ENCODE data around the gene MAP2. TPM values are rescaled to one million over a fixed set of nuclear protein-coding genes. Genes with fewer than 3 reads are reported as not detected.

MAP2 gene, protein sequence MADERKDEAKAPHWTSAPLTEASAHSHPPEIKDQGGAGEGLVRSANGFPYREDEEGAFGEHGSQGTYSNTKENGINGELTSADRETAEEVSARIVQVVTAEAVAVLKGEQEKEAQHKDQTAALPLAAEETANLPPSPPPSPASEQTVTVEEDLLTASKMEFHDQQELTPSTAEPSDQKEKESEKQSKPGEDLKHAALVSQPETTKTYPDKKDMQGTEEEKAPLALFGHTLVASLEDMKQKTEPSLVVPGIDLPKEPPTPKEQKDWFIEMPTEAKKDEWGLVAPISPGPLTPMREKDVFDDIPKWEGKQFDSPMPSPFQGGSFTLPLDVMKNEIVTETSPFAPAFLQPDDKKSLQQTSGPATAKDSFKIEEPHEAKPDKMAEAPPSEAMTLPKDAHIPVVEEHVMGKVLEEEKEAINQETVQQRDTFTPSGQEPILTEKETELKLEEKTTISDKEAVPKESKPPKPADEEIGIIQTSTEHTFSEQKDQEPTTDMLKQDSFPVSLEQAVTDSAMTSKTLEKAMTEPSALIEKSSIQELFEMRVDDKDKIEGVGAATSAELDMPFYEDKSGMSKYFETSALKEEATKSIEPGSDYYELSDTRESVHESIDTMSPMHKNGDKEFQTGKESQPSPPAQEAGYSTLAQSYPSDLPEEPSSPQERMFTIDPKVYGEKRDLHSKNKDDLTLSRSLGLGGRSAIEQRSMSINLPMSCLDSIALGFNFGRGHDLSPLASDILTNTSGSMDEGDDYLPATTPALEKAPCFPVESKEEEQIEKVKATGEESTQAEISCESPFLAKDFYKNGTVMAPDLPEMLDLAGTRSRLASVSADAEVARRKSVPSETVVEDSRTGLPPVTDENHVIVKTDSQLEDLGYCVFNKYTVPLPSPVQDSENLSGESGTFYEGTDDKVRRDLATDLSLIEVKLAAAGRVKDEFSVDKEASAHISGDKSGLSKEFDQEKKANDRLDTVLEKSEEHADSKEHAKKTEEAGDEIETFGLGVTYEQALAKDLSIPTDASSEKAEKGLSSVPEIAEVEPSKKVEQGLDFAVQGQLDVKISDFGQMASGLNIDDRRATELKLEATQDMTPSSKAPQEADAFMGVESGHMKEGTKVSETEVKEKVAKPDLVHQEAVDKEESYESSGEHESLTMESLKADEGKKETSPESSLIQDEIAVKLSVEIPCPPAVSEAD (N-terminal part only)
- 3.4 and 4.0 TPM in 2 replicates for total RNA-seq (2014; rRNA removed; shearing (Covaris generic))

DNA sequence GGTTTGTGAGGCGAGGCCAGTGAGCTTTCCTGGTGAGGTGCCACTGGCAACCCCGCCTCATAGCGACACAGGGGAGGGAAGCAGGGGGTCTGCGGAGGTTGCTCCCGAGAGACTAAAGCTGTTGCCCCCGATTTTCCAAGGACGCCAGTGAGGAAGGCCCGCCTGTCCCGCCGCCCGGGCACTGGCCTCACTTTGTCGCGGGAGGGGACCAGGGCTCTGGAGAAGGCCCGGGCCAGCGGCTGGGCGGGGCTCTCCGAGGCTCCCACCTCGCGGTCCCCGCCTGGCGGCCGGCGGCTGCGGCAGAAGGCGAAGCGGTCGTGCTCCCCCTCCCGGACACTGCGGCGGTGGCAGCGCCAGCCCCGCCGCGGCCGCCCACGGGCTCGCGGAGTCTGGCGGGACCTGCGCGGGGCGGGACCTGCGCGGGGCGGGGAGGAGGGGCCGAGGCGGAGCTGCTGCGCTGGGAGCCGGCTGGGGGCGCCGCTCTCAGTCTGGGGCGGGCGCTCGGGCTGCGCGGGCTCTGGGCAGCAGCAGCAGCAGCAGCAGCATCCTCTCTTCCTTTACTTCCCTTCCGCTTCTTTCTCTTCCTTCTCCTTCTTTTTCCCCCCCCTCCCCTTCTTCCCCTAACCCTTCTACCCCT is at the start of gene MAP2:
MAP2 (plus strand) TSS at position 486 of the 637 bp plus-strand sequence. CDS start 229,124 bp downstream, outside the sequence.
- DNase-seq (ENCODE audit: low read depth): peak; percentile 75

DNA sequence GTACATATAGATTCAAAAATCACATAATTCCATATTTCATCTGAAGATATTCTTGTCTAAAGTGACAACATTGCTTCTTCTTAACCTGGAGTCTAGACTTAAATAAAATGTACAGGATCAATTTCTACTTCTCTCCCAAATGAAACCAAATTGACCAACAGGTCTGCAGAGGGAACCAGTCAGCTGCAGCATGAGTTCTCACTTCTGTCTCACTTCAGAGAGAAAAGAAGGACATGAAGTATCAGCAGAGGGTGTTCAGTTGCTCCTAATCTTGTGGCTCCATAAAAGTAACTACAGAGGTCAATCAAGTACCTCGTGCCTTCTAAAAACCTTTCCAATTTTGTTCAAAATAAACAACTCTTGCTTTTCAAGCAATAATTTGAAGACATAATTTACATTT is 47.2 kb upstream of the MAP2 start:
- no peak for DNase-seq (ENCODE audit: low read depth)

DNA sequence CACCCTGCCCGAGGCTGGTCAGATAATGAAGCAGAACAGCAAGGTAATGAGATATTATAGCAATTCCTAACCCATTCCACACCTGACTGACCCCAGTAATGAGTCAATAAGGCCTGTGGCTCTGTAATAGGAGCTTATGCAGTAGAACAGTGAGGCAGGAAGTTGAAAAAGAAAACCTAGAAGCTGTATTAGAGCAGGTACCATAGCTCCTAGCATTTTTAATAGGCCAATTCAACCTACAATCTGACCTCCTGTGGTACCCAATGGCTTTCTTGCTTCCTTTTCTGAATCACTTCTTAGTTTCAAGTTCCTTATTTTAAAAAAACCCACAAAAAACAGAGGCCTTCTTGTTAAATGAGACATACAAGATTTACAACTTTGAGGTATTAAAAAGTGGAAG is 43.6 kb upstream of the MAP2 start:
- DNase-seq (ENCODE audit: low read depth): peak; percentile 50

DNA sequence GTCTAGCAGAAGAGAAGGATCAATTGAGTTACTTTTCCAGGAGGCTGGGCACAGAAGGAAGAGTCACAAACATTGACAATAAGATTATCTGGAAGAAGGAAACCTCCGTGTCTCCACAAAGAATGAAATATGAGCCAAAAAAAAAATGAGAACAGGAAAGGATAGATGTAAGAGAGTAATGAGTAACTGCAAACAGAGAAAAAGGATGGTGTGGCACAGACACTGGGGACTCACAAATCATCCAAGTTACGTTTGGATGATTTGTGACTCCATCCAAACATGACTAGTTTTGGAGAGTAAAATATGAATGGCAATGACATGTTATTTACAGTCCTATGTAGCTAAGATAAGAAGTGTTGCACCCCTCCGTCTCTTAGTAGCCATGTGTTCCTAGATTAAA is 42.8 kb upstream of the MAP2 start:
- DNase-seq (ENCODE audit: low read depth): no peak

DNA sequence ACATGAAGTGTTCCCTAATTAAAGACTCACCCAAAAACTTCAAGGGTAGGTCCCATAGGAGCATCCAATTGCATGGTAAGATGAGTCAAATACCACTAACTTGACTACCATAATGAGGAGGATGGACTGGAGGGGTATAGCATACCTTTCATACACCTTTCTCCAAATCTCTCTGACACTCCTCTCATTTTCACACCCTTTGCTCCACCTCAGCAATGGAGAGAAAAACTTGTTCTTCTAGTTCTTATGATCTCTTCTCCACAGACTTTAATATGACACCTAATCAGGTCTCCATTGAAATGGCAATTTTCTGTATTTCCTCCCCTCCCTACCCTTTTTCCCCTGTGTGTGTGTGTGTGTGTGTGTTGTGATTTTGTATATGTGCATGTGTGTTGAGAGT is 41.1 kb upstream of the MAP2 start:
- DNase-seq (ENCODE audit: low read depth): no peak

DNA sequence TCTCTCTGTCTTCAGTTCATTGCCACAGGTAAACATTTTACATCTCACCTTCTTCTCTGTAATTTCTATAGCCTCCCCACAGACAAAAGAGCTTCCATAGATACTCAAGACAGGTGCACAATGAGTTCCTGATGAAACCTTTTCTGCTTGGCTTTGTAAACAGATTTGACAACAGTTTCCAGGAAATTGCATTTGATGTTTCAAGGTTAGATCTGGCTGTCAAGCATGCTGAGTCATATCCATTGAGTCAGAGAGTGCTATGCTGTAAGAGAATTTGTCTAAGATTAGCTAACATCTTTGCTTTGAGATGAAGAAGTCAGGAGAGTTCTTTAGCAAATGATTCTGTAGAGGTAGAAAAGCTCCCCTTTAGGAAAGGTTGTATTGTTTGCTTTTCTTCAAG is 40.6 kb upstream of the MAP2 start:
- DNase-seq (ENCODE audit: low read depth): peak; percentile 86

DNA sequence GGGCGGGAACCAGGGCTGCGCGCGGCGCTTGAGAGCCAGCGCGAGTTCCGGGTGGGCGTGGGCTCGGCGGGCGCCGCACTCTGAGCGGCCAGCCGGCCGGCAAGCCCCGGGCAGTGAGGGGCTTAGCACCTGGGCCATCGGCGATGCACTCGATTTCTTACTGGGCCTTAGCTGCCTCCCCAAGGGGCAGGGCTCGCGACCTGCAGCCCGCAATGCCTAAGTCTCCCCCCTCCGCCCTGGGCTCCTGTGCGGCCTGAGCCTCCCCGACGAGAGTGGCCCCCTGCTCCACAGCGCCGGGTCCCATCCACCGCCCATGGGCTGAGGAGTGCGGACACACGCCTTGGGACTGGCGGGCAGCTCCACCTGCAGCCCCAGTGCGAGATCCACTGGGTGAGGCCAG is 36.5 kb upstream of the MAP2 start:
- DNase-seq (ENCODE audit: low read depth): no peak

DNA sequence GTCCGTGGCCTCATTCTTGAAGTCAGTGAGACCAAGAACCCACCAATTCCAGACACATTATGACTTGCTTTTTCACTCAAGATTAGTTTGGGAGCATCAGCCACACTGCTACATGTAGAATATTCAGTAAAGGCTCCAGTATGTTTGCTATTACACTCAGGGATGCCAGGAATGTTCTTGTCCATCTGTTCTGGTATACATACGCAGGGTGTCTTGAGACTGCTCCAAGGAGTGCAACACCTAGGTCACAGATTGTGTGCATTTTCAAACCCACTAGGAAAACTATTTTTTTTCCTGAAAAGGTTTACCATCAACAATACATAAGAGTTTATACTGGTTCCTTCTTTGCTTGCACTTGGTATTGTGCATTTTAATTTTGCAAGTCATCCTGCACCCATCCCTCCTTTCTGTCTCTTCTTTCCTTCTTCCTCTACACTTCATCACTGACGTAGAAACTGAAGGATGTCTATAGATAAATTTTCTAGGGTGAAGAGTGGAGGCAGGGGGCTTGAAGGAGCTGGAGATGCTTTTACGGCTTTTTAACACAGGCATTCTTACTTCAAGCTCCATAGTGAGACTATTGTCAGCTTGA is 35.3 kb upstream of the MAP2 start:
- DNase-seq (ENCODE audit: low read depth): no peak

DNA sequence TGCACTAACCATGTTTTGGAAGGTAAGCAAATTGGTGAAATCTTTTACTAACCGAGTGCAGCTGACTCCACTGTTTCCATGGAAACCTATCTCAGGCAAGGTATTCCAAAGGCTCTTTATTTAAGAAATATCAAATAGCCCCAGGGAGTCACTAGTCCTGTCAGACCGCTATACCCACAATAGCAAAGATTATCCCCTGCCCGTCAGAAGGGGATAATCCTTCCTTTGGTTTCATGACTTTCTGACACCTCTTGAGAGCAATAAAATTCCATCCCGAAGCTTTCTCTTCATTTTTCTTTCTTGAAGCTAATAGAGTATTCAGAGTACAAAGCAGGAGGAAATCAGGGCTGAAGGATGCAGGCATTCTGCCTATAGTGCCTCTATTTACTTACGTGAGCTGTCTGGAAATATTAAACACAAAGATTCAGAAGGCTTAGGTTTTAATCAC is 34.7 kb upstream of the MAP2 start:
- DNase-seq (ENCODE audit: low read depth): peak; percentile 58

DNA sequence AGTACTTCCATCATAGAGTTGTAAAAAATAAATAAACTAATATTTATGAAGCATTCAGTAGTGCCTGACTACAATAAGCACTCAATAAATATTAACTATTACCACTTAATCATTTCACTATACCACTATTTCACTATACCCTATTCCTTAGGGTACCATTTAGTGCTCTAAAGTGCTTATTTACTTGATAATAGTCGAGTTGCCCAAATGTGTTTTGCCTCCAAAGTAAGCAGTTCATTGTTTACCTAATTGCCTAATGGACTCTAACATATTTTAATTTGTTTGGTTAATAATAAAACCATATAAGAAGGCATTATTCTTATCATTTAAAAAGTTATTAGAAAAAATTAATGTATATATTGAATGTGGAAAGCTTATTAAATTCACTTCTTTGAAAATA is 33.0 kb upstream of the MAP2 start:
- DNase-seq (ENCODE audit: low read depth): no peak

DNA sequence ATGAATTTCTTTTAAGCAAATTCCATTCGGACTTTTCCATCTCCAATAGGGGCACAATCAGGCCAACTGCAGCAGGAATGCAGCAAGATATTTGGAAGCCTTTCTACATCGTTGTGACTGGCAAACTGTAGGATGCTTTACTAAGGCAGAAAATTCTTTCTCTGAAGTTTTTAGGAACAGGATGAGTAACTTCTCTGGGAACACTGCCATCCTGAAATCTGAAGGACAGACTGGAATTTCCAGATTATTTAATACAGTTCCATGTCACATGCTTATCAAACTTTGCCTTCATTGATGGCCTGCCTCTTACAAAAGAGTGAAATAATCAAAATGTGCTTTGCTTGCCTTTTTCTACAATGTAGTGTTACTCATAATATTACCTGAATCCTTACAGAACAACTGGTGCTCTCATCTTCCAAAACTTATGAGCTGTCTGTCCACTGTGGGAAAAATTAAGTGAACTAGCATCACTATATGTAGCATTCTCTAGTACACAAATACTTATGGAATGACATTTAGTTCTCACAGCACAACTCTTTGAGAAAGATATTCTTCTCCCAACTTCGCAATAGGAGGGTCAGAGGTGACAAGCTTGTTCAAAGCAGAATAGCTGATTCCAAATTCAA is 32.0 kb upstream of the MAP2 start:
- peak; percentile 81 for DNase-seq (ENCODE audit: low read depth)

DNA sequence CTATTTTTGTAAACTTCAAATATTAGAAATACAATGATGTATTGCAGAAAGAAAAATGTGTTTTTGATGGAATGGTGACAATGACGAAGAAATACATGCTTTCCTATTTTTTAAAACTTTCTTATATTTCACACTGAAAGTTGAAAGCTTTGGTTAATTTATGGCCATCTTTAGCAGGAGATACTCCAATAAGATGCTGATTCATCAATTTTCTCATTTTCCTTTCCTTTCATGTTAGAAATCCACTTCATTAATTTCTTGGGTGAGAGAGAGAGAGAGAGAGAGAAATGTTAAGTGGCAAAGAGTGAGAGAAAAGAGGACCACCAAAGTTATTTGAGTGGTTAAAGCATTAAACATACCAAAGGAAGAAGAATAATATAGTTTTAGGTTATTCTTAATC is 28.6 kb upstream of the MAP2 start:
- no peak for DNase-seq (ENCODE audit: low read depth)

DNA sequence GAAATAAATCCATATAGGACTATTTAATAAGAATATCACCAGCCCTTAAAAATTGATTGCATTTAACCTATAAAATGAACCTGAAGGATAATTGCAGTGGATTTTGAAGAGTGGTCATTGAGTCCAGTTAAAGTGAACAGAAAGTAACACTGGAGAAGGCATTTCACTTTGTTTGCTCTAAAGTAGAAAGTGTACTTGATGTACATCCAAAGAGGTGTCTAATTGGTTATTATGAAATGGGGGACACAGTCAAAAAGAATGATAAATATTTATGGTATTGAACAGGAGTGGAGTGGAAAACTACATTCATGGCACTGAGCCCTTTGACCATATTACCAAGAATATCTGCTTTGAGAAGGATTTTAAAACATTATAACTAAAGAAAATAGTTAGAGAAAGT is 28.2 kb upstream of the MAP2 start:
- DNase-seq (ENCODE audit: low read depth): no peak

DNA sequence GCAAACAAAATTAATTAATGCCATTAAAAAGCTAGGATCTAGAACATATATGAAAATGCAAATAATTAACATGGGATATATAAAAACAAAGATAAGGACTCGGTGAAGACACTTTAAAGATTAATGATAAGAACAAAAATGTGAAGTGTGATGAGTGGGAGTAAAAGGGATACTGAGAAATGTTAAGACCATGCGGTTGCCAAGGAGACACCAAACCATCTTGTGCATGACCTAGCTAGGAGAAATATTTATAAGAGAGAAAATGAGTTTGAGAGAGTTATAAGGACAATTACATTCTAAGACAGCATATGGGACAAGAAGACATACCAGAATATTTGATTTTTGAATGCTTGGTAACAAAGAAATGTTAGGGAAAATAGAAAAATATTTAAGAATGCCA is 25.4 kb upstream of the MAP2 start:
- DNase-seq (ENCODE audit: low read depth): no peak

DNA sequence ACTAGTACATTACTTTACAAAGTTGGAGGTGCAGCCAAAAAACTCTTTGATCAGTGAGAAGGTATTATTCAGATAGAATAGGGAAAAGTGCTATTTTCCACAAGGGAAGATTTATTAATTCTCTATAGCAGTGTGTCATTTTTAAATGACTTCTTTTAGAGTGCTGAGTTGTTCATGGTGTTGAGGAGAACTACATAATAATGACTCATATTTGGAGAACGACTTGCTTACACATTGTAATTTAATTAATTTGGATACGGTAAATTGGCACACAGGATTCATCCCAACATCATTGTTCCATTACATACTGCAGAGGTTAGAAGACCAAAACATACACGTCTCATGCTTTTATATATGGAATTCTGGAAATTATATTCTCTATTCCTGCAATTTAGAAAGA is 22.1 kb upstream of the MAP2 start:
- DNase-seq (ENCODE audit: low read depth): peak; percentile 4

DNA sequence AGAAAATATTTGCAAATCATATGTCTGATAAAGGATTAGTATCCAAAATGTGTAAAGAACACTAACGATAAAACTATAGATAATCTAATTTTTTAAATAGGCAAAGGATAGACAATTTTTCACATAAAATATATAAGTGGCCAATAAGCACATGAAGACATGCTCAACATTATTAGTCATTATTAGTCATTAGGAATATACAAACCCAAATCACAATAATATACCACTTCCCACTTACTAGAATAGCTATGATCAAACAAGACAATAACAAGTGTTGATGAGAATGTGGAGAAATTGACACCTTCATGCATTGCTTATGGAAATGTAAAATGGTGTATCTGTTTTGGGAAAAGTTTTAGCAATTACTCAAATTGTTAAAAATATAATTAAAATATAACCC is 12.6 kb upstream of the MAP2 start:
- no peak for DNase-seq (ENCODE audit: low read depth)

DNA sequence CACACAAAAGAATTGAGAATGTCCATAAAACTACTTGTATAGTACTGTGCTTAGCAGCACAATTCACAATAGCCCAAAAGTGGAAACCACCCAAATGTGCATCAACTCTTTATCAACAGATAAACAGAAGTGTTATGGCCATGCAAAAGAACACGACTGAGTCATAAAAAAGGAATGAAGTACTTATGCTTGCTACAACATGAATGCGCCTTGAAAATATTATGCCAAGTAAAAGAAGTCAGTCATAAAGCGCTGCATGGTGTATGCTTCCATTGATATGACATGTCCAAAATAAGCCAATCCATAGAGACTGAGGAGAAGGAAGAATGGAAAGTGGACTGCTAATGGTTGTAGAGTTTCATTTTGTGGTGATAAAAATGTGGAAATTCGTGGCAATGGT is 12.1 kb upstream of the MAP2 start:
- peak; percentile 3 for DNase-seq (ENCODE audit: low read depth)

DNA sequence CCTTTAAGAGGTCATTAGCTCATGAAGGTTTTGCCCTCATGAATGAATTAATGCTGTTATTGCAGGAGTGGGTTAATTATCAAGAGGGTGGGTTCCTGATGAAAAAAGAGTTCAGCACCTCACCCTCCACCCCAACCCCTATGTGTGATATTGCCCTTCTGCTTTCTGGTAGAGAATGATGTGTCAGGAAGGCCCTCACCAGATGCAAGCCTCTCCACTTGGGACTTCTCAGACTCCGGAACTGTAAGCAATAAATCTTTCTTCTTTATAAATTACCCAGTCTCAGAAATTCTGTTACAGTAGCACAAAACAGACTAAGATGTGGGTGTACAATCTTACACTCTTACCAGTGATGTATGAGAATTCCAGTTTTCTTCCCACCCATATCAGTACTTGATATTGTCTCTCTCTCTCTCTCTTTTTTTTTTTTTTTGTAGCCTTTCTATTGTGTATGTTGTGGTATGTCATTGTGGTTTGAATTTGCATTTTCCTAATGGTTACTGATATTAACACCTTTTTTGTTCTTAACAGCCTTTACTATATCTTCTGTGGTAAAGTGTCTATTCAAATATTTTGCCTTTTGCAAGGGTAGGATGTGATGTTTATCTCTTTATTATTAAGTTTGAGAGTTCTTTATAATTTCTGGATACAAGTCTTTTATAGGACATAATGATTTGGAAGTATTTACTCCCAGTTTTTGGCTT is 10.4 kb upstream of the MAP2 start:
- DNase-seq (ENCODE audit: low read depth): no peak

DNA sequence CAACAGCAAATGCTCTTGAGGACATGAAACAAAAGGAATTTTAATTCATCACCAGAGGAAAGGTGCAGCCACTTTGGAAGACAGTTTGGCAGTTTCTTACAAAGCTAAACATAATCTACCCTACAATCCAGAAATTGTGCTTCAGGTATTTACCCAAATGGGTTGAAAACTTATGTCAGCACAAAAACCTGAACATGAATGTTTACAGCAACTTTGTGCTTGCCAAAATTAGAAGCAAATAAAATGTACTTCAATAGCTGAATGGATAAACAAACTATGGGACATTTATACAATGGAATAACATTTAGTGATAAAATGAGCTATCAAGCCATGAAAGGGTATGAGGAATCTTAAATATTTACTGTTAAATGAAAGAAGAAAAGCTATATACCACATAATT is 6.9 kb upstream of the MAP2 start:
- DNase-seq (ENCODE audit: low read depth): no peak

DNA sequence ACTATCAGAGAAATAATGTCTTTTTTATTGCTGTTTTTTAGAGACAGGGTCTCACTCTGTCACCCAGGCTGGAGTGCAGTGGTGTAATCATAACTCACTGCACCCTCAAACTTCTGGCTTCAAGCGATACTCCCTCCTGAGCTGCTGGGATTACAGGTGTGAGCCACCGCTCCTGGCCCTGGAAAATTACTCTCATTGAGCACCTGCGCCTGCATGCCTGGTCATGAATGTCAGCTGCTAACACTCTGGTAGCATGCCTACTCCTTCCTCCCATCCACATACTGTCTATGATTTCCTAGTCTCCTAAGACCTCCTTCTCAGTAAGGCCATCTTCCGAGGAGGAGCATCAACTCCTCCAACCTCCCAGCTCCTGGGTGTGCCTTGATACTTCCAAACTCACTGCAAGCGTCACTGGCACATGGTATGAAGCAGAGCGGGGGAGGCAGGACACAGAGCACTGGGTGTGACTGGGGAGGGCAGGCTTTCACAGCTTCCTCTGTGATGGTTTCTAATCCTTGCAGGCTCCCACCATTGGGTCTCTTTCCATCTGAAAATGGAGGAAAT is 1.6 kb upstream of the MAP2 start:
- DNase-seq (ENCODE audit: low read depth): no peak

Measured in M059J (cell line).